ENCODE measurements around the gene PDAP1.

GRCh38 chr7:99394188-99394502 is 14.3 kb downstream of the PDAP1 start:
- TF ChIP-seq, protein P1, sequence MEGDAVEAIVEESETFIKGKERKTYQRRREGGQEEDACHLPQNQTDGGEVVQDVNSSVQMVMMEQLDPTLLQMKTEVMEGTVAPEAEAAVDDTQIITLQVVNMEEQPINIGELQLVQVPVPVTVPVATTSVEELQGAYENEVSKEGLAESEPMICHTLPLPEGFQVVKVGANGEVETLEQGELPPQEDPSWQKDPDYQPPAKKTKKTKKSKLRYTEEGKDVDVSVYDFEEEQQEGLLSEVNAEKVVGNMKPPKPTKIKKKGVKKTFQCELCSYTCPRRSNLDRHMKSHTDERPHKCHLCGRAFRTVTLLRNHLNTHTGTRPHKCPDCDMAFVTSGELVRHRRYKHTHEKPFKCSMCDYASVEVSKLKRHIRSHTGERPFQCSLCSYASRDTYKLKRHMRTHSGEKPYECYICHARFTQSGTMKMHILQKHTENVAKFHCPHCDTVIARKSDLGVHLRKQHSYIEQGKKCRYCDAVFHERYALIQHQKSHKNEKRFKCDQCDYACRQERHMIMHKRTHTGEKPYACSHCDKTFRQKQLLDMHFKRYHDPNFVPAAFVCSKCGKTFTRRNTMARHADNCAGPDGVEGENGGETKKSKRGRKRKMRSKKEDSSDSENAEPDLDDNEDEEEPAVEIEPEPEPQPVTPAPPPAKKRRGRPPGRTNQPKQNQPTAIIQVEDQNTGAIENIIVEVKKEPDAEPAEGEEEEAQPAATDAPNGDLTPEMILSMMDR (conservative IDR thresholded peaks at IDR 0.05): no peak
- TF ChIP-seq ZFX (IDR thresholded peaks at IDR 0.05): no peak
